Small intestine (tissue), 7 donors: ENCODE data around the gene GARNL3. TPM values are rescaled to one million over a fixed set of nuclear protein-coding genes. Genes with fewer than 3 reads are reported as not detected.

ENCODE experiments used
- DNase-seq, 2 donors: peaks; one replicate each; pipeline versions ENCODE4 v3.0.0 to v3.0.0-alpha.2; 2013
- FAIRE-seq: peaks from 2 replicates; lab custom pipeline; 2012; peaks lifted over from hg19 to GRCh38; lab: Jason Lieb, UNC
- H3K27ac ChIP-seq, 3 donors: one replicate each; pipeline ENCODE4 v1.5.1; 2013; ENCODE audit warnings: low read length in 2 of 3, mild to moderate bottlenecking in 2 of 3, control low read depth in 1 of 3, inconsistent platforms in 1 of 3, low read depth in 1 of 3, moderate library complexity in 1 of 3
- H3K27me3 ChIP-seq, 3 donors: one replicate each; pipeline ENCODE4 v1.6.1; 2013; ENCODE audit warnings: low read length in 3 of 3, inconsistent platforms in 1 of 3; ENCODE audit not compliant: control insufficient read depth in 3 of 3, insufficient read depth in 3 of 3
- H3K36me3 ChIP-seq, 3 donors: one replicate each; pipeline ENCODE4 v1.6.1; 2013; ENCODE audit warnings: low read length in 3 of 3, inconsistent platforms in 1 of 3, low read depth in 1 of 3, mild to moderate bottlenecking in 1 of 3, moderate library complexity in 1 of 3; ENCODE audit not compliant: control insufficient read depth in 3 of 3, insufficient read depth in 2 of 3
- H3K4me1 ChIP-seq, 3 donors: one replicate each; pipeline ENCODE4 v1.6.1; 2013; ENCODE audit warnings: low read length in 2 of 3, inconsistent platforms in 1 of 3, low read depth in 1 of 3, mild to moderate bottlenecking in 1 of 3, moderate library complexity in 1 of 3; ENCODE audit not compliant: control insufficient read depth in 3 of 3, insufficient read depth in 2 of 3
- H3K4me3 ChIP-seq, 3 donors: one replicate each; pipeline ENCODE4 v1.5.1; 2013; ENCODE audit warnings: low read length in 3 of 3, control low read depth in 1 of 3, inconsistent platforms in 1 of 3, low read depth in 1 of 3, mild to moderate bottlenecking in 1 of 3, moderate library complexity in 1 of 3
- H3K9me3 ChIP-seq, 2 donors: one replicate each; pipeline ENCODE4 v1.6.1; 2013; ENCODE audit warnings: low read depth in 1 of 2, low read length in 1 of 2; ENCODE audit not compliant: control insufficient read depth in 2 of 2, insufficient read depth in 1 of 2
- WGBS, 3 donors: extraction: QIAGEN DNeasy Blood & Tissue Kit; methylation state at CpG; one replicate each; pipeline ENCODE4 v1.1.7; 2013; 5-methylcytosine and 5-hydroxymethylcytosine counted together
- polyA plus RNA-seq, 4 donors: library from polyadenylated mRNA; stranded (reverse) in 3 of 4; unstranded in 1 of 4; fragments of 200-250 nt in 3 of 4; fragments of 120-200 nt in 1 of 4; gene quantifications; one replicate each; pipeline versions ENCODE4 v1.2.1 to v1.2.3, GENCODE V29; 2013
- donor health status: healthy with polysubstance abuse.
- donor health status: control.
- donor health status: control.
- donor health status: Bipolar disorder and iron deficiency.
- donor health status: healthy.

Gene GARNL3
- polyA plus RNA-seq, 4 donors = 1.6 to 11.3 (median 3.5) TPM

DNA sequence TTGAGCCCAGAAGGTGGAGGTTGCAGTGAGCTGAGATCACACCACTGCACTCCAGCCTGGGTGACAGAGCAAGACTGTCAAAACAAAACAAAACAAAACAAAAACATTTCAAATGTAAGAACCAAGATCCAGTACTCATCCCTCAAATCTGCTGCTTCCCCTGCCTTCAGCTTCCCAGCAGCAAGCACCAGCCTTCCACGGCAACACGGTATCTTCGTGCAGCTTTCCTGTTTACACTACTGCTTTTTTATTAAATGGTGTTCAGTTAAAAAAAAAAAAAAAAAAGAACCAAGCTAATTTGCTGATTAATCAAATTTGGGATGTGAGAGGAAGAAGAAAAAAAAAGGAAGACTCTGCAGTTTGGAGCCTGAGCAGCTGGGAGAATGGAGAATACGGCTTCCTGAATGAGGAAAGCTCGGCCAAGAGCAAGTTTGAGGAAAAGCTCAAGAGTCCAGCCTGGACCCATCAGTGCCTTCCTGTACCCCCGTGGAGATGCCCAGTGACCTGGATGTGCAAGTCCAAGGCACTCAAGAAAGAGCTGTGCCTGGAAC is 104.4 kb downstream of the GARNL3 start:
- no peak overlapping the region for H3K4me3 ChIP-seq

DNA sequence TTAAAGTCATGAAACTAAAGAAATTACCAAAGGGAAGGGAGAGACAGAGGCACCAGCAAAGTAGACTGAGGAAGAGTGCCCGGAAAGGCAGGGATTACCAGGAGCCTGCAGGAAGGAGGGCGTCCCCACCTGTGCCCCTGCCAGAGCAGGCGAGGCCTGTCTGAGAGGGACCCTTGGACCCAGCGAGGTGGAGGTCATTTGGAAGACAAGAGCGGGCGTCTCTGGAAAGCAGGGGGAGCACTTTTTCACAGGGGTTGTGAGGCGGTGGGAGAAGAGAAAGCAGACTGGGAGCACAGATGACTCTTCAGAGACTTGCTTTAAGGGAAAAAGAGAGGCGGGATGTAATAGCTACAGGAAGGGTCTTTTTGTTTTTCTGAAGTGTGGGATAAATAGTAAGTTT is 104.9 kb downstream of the GARNL3 start:
- no peak for DNase-seq
- WGBS, 3 donors = 84 to 92% (median 86%) methylated on average over 8 of the region's 8 CpGs

More for the DNA sequence above, 104.4 kb downstream of the GARNL3 start:
- H3K9me3 ChIP-seq = no peaks in the 10 kb centered on the region
- WGBS, 3 donors = 59 to 90% (median 73%) methylated on average over 6 of the region's 6 CpGs
- DNase-seq (no peak), FAIRE-seq (no peak)
- peaks cover 0 to 37% (median 5%) of the 10 kb centered on the region in 3 donors for H3K4me1 ChIP-seq
- peaks cover 0 to 23% (median 0%) of the 10 kb centered on the region in 3 donors for H3K36me3 ChIP-seq
- H3K27ac ChIP-seq = peak overlapping the region in 1 of 3 donors; percentile 85
- H3K27me3 ChIP-seq = no peaks in the 10 kb centered on the region

DNA sequence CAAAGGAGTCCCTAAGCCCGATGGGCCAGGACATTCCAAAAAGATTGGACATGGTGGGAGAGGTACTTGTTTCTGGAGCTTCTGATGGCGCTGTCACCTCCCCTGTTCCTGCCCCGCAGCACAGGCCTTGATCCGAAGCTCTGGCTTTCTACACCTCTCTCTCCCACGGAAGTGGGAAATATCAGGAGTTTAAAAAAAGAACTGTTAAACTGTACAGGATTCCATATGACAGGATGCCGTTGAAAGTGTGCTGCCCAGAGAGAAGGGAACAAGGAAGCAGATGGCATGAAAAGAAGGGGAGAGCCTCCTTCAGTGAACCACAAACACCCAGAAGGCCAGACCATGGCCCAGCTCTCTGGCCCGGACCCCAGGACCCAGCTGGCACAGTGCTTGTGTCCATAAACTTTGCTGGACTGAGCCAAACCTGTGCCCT is 105.6 kb downstream of the GARNL3 start:
- Histone ChIP-seq H3K36me3 (peaks cover 0 to 14% (median 0%) of the 10 kb centered on the region in 3 donors), H3K27me3 (no peaks in the 10 kb centered on the region), H3K27ac (peak overlapping the region in 1 of 3 donors; percentile 85), H3K9me3 (no peaks in the 10 kb centered on the region), H3K4me1 (peaks cover 0 to 37% (median 5%) of the 10 kb centered on the region in 3 donors), H3K4me3 (no peak overlapping the region)
- FAIRE-seq = no peak
- WGBS, 3 donors = 61 to 80% (median 64%) methylated on average over 7 of the region's 7 CpGs
- no peak for DNase-seq

More for the DNA sequence above, 104.9 kb downstream of the GARNL3 start:
- H3K27ac ChIP-seq = peak overlapping the region in 1 of 3 donors; percentile 85
- peaks cover 0 to 18% (median 0%) of the 10 kb centered on the region in 3 donors for H3K36me3 ChIP-seq
- H3K27me3 ChIP-seq = no peaks in the 10 kb centered on the region
- no peaks in the 10 kb centered on the region for H3K9me3 ChIP-seq
- FAIRE-seq = no peak
- no peak overlapping the region for H3K4me3 ChIP-seq
- peaks cover 0 to 37% (median 5%) of the 10 kb centered on the region in 3 donors for H3K4me1 ChIP-seq

DNA sequence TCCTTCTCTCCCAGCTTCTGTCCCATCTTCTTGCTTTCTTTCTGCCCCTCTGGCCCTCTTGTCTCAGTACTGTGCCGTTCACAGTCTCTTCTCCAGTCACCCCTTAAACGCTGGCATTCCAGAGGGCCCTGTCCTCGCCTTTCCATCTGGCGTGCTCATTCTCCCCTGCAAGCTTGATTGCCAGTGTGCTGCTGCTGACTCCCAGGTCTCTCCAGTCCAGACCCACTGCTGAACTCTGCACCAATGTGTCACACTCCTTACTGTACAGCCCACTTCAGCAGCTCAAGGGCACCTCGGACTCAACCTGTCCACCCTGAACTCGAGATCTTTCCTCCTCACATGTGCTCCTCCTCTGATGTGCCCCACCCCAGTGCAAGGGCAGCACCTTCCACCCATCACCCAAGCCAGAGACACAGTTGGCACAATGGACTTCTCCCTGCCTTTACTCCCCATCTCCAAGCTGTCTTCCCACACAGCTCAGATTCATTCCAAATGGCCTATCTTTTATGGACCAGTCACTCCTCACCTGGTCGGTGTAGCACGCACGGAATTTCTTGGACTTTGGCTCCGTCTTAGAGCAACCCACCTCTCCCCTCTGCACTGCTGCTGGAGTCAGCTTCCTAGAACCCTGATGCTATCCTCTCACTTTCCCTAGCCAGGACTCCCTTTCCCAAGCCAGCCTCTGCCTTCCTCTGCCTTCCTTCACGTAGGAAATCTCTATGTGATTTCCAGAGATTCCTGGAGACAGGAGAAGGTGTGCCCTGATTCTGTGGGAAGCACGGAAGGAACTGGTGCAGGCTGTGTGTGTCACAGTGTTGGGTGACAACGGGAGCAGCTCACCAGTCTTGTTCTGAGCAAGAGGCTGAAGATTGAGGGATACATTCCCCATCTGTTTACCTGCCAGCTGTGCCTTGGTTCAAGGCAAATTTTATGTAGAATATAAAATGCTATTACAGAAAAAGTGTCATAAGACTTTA is 106.4 kb downstream of the GARNL3 start:
- WGBS, 3 donors = 37 to 69% (median 55%) methylated on average over 13 of the region's 13 CpGs
- Histone ChIP-seq H3K27me3 (no peaks in the 10 kb centered on the region), H3K27ac (peak overlapping the region in 2 of 3 donors; percentile 2 to 85), H3K36me3 (peaks cover 0 to 8% (median 0%) of the 10 kb centered on the region in 3 donors), H3K4me1 (peaks cover 0 to 37% (median 5%) of the 10 kb centered on the region in 3 donors), H3K9me3 (no peaks in the 10 kb centered on the region), H3K4me3 (peak overlapping the region in 1 of 3 donors; percentile 11)
- DNase-seq (peak; percentile 68 to 87), FAIRE-seq (no peak)

DNA sequence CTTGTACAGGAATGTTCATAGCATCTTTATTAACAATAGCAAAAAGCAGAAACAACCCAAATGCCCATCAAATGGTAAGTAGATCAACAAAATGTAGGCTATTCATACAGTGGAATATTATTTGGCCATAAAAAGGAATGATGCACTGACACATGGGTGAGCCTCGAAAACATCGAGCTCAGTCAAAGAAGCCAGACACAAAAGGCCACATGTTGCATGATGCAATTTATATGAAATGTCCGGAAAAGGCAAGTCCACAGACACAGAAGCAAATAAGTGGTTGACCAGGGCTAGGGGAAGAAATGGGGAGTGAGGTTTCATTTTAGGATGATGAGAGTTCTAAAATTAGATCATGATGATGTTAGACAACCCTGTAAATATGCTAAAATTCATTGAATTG is 115.9 kb downstream of the GARNL3 start:
- no peak overlapping the region for H3K27ac ChIP-seq
- FAIRE-seq (no peak), DNase-seq (no peak)
- no peaks in the 10 kb centered on the region for H3K27me3 ChIP-seq
- H3K4me1 ChIP-seq = no peaks in the 10 kb centered on the region
- WGBS, 3 donors = 94 to 98% (median 97%) methylated on average over 3 of the region's 3 CpGs
- H3K9me3 ChIP-seq = peaks cover 0 to 11% of the 10 kb centered on the region in 2 donors
- peaks cover 0 to 3% (median 0%) of the 10 kb centered on the region in 3 donors for H3K36me3 ChIP-seq
- no peak overlapping the region for H3K4me3 ChIP-seq

DNA sequence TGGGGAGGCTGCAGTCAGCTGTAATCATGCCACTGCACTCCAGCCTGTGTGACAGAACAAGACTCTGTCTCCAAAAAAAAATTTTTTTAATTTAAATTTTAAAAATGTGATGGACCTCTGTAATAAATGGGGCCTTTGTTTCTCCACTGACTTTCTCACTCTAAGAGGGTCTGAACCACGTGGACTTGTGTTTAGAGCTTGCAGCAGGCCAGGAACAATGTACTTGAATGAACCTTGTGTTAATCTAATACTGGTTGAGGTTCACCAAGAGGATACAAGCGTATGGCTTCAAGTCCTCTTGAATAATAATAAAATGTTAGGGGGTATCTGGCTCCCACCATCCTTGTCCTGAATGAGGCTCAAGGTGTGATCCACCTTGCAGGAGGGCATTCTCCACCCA is 118.0 kb downstream of the GARNL3 start:
- peaks cover 0 to 6% (median 0%) of the 10 kb centered on the region in 3 donors for H3K4me1 ChIP-seq
- H3K9me3 ChIP-seq = peaks cover 0 to 11% of the 10 kb centered on the region in 2 donors
- H3K27ac ChIP-seq = no peak overlapping the region
- H3K4me3 ChIP-seq = no peak overlapping the region
- FAIRE-seq = no peak
- peaks cover 0 to 7% (median 0%) of the 10 kb centered on the region in 3 donors for H3K36me3 ChIP-seq
- no peaks in the 10 kb centered on the region for H3K27me3 ChIP-seq
- no peak for DNase-seq
- WGBS, 3 donors = 73 to 81% (median 79%) methylated on average over 2 of the region's 2 CpGs

DNA sequence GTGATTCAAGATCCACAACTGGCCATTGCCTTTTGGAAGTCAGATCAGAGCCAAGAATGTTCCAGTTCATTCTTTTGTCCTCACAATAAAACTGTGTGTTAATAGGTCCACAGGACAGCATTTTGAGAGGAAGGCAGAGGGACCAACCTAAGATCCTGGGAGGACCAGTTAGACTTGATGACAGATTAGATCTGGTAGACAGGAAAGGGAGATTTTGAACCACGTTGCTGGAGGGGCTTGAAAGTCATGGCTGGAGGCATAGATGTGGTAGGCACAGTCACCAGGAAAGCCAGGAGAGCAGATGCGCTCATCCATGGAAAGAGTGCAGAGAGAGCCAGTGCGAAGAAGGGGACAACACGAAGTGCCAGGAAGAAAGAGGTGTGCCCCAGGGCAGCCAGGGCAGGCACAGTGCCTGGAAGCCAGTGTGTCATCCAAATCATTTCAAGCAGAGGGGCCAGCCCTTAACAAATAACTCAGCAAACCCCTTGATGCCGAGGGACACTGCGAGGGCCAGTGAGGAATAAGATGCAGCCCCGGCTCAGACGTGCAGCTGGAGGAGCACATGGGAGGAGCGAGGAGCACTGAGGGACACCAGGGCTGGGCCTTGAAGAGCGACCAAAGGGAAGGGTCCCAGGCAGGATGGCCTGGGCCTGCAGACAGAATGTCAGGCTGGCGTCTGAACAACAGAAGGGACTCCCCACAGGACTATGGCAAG is 119.6 kb downstream of the GARNL3 start:
- FAIRE-seq (no peak), DNase-seq (no peak)
- WGBS, 3 donors = 86 to 89% (median 87%) methylated on average over 11 of the region's 11 CpGs

DNA sequence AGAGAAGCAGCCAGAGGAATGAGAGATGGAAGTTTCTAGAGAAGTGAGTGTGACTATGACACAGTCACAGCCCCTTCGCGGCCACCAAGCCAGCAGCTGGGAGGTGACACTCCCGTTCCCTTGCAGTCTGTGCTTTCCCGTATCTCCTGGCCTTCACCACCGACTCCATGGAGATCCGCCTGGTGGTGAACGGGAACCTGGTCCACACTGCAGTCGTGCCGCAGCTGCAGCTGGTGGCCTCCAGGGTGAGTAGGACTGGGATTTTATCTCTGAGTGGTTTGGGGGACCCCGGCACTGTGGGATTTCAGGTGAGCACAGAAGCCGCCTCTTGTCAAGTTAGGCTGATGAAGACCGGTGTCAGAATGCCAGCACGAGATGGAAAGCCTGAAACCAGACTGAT is 120.3 kb downstream of the GARNL3 start:
- peaks cover 2 to 27% (median 5%) of the 10 kb centered on the region in 3 donors for H3K4me1 ChIP-seq
- H3K36me3 ChIP-seq = peaks cover 0 to 7% (median 0%) of the 10 kb centered on the region in 3 donors
- 88 to 89% (median 88%) methylated on average over 13 of the region's 13 CpGs for WGBS, 3 donors
- DNase-seq (no peak), FAIRE-seq (no peak)
- peaks cover 0 to under 1% of the 10 kb centered on the region in 2 donors for H3K9me3 ChIP-seq
- no peak overlapping the region for H3K27ac ChIP-seq
- H3K27me3 ChIP-seq = no peaks in the 10 kb centered on the region
- no peak overlapping the region for H3K4me3 ChIP-seq

More for the DNA sequence above, 119.6 kb downstream of the GARNL3 start:
- Histone ChIP-seq H3K27me3 (no peaks in the 10 kb centered on the region), H3K27ac (no peak overlapping the region), H3K36me3 (peaks cover 0 to 7% (median 0%) of the 10 kb centered on the region in 3 donors), H3K9me3 (peaks cover 0 to 5% of the 10 kb centered on the region in 2 donors), H3K4me3 (no peak overlapping the region), H3K4me1 (peaks cover 2 to 20% (median 5%) of the 10 kb centered on the region in 3 donors)
